Adipose tissue (tissue), 3 donors: ENCODE data around the gene IDUA. TPM values are rescaled to one million over a fixed set of nuclear protein-coding genes. Genes with fewer than 3 reads are reported as not detected.
"Not testable (repeated sequence)": the region's sequence is repeated elsewhere in the genome, so short reads cannot be mapped to it uniquely, and the experiment has no call there.

Experiments used
- H3K27ac ChIP-seq: one replicate; pipeline ENCODE4 v1.5.1; 2013; ENCODE audit warnings: low read depth, low read length
- WGBS, 3 donors: extraction: QIAGEN DNeasy Blood & Tissue Kit; methylation state at CpG; one replicate each; pipeline ENCODE4 v1.1.7; 2013; 5-methylcytosine and 5-hydroxymethylcytosine counted together
- polyA plus RNA-seq, 3 donors: library from polyadenylated mRNA; stranded (reverse); fragments of 200-250 nt; gene quantifications; one replicate each; pipeline ENCODE4 v1.2.3, GENCODE V29; 2013
- donor health status: healthy with polysubstance abuse.
- donor health status: Bipolar disorder and iron deficiency.
- donor health status: healthy.

Gene IDUA
- 10 to 100 TPM; 10.8 to 23.9 (median 13.7) TPM for polyA plus RNA-seq

- H3K27ac ChIP-seq: no peak within 1 kb of the TSS
- WGBS, 3 donors: 1 to 2% (median 1%) methylated on average over 49 to 69 of the region's 69 CpGs
Observed at GRCh38 chr4:986879-987623, at the start of gene IDUA. IDUA (plus strand) TSS chr4:987044; CDS start chr4:987085, 41 bp downstream.

- 76 to 86% (median 81%) methylated on average over 4 of the region's 4 CpGs for WGBS, 3 donors
- not testable (repeated sequence) for H3K27ac ChIP-seq
Observed at GRCh38 chr4:939508-939907, 47.3 kb upstream of the IDUA start.

GRCh38 chr4:945274-946102 lies 41.4 kb upstream of the IDUA start:
- H3K27ac ChIP-seq: no peak overlapping the region
- 65 to 71% (median 68%) methylated on average over 28 of the region's 28 CpGs for WGBS, 3 donors

- WGBS, 3 donors: 75 to 78% (median 78%) methylated on average over 9 of the region's 9 CpGs
- no peak overlapping the region for H3K27ac ChIP-seq
Observed at GRCh38 chr4:946103-946450, 40.8 kb upstream of the IDUA start.

- 65 to 80% (median 65%) methylated on average over 59 to 62 of the region's 62 CpGs for WGBS, 3 donors
- no peak overlapping the region for H3K27ac ChIP-seq
Observed at GRCh38 chr4:946517-947471, 40.0 kb upstream of the IDUA start.

- no peak overlapping the region for H3K27ac ChIP-seq
- WGBS, 3 donors: 93 to 96% (median 94%) methylated on average over 12 to 19 of the region's 19 CpGs
Observed at GRCh38 chr4:947491-947971, 39.3 kb upstream of the IDUA start.

GRCh38 chr4:948101-948935 lies 38.5 kb upstream of the IDUA start:
- WGBS, 3 donors: 59 to 83% (median 81%) methylated on average over 32 to 33 of the region's 33 CpGs
- no peak overlapping the region for H3K27ac ChIP-seq

GRCh38 chr4:948936-949300 lies 37.9 kb upstream of the IDUA start:
- WGBS, 3 donors: 87 to 97% (median 94%) methylated on average over 13 of the region's 13 CpGs
- no peak overlapping the region for H3K27ac ChIP-seq

- WGBS, 3 donors: 93 to 95% (median 93%) methylated on average over 20 of the region's 20 CpGs
- H3K27ac ChIP-seq: no peak overlapping the region
Observed at GRCh38 chr4:949656-950055, 37.2 kb upstream of the IDUA start.

- 88 to 94% (median 90%) methylated on average over 30 of the region's 30 CpGs for WGBS, 3 donors
Observed at GRCh38 chr4:950136-951020, 36.5 kb upstream of the IDUA start.

GRCh38 chr4:951186-951585 lies 35.7 kb upstream of the IDUA start:
- 76 to 89% (median 80%) methylated on average over 7 of the region's 7 CpGs for WGBS, 3 donors
- no peak overlapping the region for H3K27ac ChIP-seq

More at GRCh38 chr4:950136-951020, 36.5 kb upstream of the IDUA start:
- no peak overlapping the region for H3K27ac ChIP-seq

- 87 to 89% (median 89%) methylated on average over 23 of the region's 23 CpGs for WGBS, 3 donors
- H3K27ac ChIP-seq: no peak overlapping the region
Observed at GRCh38 chr4:951594-952468, 35.0 kb upstream of the IDUA start.

GRCh38 chr4:952881-953573 lies 33.8 kb upstream of the IDUA start:
- WGBS, 3 donors: 94 to 97% (median 96%) methylated on average over 26 to 28 of the region's 28 CpGs
- H3K27ac ChIP-seq: no peak overlapping the region

GRCh38 chr4:953574-953915 lies 33.3 kb upstream of the IDUA start:
- no peak overlapping the region for H3K27ac ChIP-seq
- 98 to 99% (median 98%) methylated on average over 9 to 13 of the region's 13 CpGs for WGBS, 3 donors

GRCh38 chr4:954211-955020 lies 32.4 kb upstream of the IDUA start:
- no peak overlapping the region for H3K27ac ChIP-seq
- 91 to 95% (median 92%) methylated on average over 17 of the region's 17 CpGs for WGBS, 3 donors
